GM12872 (cell line): Measurements from ENCODE around the gene LYZL6.

Experiments used
- TF ChIP-seq, protein P1 (sequence below): IDR thresholded peaks from 3 replicates; pipeline ENCODE4 v1.5.1; 2011; ENCODE audit warnings: low read depth, mild to moderate bottlenecking, low read length, moderate library complexity; ENCODE audit not compliant: insufficient read depth

LYZL6 gene

DNA sequence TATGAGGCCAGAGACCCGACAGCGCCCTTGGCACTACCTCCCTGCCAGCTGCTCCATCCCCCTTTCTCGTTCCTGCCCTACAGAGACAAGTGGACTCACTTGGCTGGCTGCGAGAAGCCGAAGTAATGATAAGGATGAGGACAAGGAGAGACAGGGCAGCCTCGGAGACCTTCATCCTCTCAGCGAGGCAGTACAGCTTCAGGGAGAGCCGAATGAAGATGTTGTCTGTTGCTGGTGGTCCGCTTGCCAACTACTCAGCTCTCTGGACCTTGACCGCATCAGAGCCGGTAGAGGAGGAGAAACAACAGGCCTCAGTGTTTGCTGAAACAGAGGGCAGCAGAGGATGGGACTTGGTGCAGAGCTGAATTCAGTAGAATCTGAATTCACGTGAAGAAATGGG, 37.7 kb upstream of the LYZL6 start, which contains the start of gene CCL16:
CCL16 (minus strand) TSS at position 252 of the 400 bp plus-strand sequence; CDS start at position 175, 77 bp downstream.
- TF ChIP-seq, protein P1, sequence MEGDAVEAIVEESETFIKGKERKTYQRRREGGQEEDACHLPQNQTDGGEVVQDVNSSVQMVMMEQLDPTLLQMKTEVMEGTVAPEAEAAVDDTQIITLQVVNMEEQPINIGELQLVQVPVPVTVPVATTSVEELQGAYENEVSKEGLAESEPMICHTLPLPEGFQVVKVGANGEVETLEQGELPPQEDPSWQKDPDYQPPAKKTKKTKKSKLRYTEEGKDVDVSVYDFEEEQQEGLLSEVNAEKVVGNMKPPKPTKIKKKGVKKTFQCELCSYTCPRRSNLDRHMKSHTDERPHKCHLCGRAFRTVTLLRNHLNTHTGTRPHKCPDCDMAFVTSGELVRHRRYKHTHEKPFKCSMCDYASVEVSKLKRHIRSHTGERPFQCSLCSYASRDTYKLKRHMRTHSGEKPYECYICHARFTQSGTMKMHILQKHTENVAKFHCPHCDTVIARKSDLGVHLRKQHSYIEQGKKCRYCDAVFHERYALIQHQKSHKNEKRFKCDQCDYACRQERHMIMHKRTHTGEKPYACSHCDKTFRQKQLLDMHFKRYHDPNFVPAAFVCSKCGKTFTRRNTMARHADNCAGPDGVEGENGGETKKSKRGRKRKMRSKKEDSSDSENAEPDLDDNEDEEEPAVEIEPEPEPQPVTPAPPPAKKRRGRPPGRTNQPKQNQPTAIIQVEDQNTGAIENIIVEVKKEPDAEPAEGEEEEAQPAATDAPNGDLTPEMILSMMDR = no peak

DNA sequence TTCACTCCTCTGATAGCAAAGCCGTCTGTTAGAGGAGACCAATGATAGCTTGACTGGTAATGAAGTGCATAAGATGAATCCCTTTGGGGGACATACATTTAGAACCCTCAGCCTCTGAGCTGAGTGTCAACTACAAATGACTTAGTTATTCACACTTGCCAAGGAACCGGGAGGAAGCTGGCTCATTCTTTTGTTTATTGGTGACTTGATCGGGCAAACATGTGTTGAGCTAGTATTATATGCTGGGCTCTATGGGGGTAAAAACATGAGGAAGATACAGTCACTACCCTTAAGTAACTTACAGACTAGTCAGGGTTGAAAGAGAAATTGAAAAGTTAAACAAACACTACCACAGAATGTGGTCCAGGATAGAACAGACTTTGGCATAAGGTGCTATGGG, 34.8 kb upstream of the LYZL6 start:
- TF ChIP-seq, protein P1 = no peak

DNA sequence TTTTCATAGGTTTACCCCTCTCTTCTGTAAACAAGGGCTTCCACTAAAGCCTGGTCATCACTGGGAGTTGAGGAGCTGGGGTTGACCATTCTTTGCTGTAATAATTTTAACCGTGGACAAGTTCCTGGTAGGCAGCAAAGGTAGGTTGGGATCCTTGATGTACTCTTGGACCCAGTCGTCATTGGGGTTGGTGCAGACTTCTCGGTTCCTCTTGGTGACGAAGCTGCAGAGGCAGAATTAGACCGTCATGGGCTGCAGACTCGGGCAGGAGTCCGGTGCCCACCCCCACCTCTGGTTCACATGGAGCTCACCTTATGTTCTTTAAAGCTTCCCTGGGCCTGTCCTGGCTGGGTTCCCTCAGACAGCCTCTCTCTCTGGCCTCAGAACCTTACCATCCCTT, 34.0 kb upstream of the LYZL6 start:
- TF ChIP-seq, protein P1 = no peak

DNA sequence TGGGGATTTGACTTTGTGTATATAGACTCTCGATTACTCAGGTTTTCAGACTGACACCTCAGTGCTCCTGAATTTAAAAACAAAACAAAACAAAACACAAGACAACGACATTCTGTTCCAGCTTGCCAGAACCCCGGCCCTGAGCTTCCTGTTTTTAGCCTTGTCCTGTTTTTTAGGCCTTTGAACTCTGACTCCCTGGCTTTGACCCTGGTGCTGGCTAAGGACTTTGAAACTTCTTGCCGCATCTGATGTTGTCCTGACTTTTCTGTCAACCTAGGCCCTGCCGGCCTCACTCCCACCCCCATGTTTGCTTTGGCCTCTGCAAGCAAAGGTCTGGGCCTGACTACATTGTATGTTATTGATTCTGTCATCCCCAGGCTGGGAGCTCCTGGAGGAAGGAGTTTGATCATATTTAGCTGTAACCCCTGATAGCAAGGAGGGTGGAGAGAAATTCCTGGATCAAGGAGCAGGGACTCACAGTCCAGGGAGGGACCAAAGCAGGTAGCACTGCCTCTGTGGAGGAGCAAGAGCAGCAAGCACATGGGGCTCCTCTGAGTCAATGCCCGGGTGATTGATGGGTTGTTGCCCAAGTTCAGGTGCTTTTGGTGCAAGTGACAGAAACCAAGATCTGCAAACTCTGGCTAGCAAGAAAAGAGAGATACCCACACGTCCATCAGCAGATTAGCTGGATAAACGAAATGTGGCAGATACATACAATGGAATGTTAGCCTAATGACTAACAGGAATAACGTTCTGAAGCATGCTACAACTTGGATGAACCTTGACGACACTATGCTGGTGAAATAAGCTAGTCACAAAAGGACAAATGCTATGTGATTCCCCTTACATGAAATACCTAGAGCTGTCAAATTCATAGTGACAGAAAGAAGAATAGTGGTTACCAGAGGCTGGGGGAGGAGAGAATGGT, 30.1 kb upstream of the LYZL6 start:
- TF ChIP-seq, protein P1 = no peak

DNA sequence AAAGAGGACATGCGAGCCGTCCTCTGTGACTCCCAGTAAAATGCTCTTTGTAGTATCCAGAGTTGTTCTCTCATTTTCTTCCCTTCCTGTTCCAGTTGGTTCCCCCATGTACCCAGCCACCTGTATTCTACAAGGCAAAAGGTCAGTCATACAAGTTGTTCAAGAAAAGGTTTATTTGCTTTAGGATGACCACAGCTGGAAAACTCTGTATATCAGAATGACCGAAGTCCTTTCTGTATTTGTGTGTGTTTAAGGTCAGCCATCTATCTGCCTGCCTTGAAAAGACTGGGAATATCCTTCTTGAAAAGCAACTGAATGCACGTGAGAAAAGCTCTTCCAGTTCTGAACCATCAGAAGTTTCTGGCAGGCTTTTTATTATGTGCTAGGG, 29.4 kb upstream of the LYZL6 start:
- TF ChIP-seq, protein P1 = no peak

DNA sequence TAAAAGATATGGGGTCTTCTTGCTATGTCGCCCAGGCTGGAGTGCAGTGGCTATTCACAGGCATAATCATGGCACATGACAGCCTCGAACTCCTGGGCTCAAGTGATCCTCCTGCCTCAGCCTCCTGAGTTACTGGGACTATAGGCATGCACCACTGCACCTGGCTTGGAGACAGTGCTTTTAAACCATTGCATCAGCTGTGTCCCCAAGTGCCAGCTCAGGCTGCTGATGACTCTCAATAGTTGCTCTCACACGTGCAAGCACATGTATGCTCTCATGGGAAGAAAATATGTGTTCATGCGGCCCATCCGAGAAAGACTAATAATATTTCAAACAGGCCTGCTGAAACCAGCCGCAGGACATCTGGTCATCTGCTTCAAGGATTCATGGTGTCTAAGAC, 29.0 kb upstream of the LYZL6 start:
- TF ChIP-seq, protein P1 = no peak

DNA sequence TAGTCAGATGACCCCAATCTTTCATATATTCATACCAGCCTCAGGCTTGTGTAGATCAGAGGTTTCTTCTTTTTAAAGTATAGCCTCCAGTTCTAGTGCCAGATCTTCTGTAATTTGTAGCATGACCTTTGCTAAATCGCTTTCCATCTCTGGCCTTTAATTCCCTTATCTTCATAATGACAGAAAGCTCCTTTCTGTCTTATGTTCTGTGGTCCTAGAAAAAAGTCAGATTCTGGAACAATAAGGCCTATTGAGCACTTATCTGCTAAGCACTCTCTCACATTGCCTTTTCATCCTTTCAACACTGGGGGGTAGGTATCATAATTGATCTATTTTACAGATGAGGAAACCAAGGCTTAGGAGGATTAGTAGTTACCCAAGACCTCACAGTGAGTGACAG, 28.6 kb upstream of the LYZL6 start:
- TF ChIP-seq, protein P1 = no peak
